NCI-H1436 treated with DMSO at 0.1 percent for 48 hours (cell line): ENCODE results near the gene GNB1.

ENCODE experiments used
- DNase-seq: peaks from one replicate; lab custom pipeline; 2025; lab: John Stamatoyannopoulos, UW

Gene GNB1

GRCh38 chr1:1781526-1781903 is 109.4 kb downstream of the GNB1 start:
- no peak for DNase-seq

GRCh38 chr1:1780598-1781525 is 110.0 kb downstream of the GNB1 start:
- DNase-seq: no peak

GRCh38 chr1:1779691-1780597 is 110.9 kb downstream of the GNB1 start:
- no peak for DNase-seq

GRCh38 chr1:1779320-1779675 is 111.6 kb downstream of the GNB1 start:
- no peak for DNase-seq

- peak; percentile 15 for DNase-seq
These were observed 112.1 kb downstream of the GNB1 start for GRCh38 chr1:1778663-1779319.

GRCh38 chr1:1777950-1778662 is 112.8 kb downstream of the GNB1 start, which contains the start of gene NADK:
Gene NADK, minus strand, starts transcription at chr1:1778470. Its CDS starts 13,064 bp downstream, at chr1:1765406.
- no peak for DNase-seq

- DNase-seq: no peak
These were observed 113.3 kb downstream of the GNB1 start for GRCh38 chr1:1777583-1777899.

GRCh38 chr1:1776672-1777582 is 114.0 kb downstream of the GNB1 start:
- DNase-seq: no peak

GRCh38 chr1:1775327-1776226 is 115.3 kb downstream of the GNB1 start:
- no peak for DNase-seq

- DNase-seq: no peak
These were observed 117.0 kb downstream of the GNB1 start for GRCh38 chr1:1773874-1774273.

- DNase-seq: no peak
These were observed 119.8 kb downstream of the GNB1 start for GRCh38 chr1:1771096-1771495.

- DNase-seq: no peak
These were observed 120.8 kb downstream of the GNB1 start for GRCh38 chr1:1770102-1770501.

- DNase-seq: no peak
These were observed 122.5 kb downstream of the GNB1 start for GRCh38 chr1:1768249-1768992.

- no peak for DNase-seq
These were observed 125.9 kb downstream of the GNB1 start for GRCh38 chr1:1764876-1765470.

- no peak for DNase-seq
These were observed 126.9 kb downstream of the GNB1 start for GRCh38 chr1:1763657-1764621.

GRCh38 chr1:1761504-1762376 is 129.1 kb downstream of the GNB1 start:
- DNase-seq: no peak
